AG08395 (cell line): Measurements from ENCODE around the gene DCT.

Experiments
- DNase-seq: peaks from one replicate; pipeline ENCODE4 v3.0.0; 2012; ENCODE audit warnings: mixed read lengths, low spot score

The DCT gene

DNA sequence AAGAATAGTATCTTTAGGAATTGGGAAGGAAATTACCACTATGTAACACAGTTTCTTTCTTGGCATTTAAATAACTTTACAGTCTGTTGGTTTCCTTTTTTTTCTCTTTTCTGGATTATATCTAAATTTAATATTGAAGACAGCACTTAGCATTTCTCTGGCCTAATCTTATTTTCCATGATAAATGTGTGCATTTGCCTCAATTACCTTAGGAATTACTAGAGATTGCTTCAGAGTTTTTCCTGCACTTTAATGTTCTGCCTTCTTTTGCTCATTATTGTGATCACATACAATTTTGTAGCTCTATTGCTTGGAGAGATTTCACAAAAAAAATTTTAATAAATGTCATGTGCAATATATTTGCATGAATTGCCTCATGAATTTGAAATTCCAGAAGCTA, 25.1 kb downstream of the DCT start:
- DNase-seq: no peak

DNA sequence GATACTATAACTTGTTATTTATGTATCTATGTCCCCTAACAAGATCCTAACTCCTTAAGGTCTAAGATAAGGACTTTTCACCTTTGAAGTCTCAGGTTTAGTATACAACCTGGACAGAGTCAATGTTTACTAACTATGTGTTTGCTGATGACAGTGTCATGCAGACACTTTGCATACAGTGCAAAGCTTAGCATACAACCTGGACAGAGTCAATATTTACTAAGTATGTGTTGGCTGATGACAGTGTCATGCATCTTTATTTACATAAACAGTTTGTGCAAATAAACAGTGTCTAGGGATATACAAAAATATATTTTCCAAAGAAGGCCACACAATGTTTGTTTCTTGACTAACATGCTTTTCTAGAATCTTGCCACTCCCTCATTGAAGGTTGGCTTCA, 34.7 kb downstream of the DCT start:
- DNase-seq: no peak

DNA sequence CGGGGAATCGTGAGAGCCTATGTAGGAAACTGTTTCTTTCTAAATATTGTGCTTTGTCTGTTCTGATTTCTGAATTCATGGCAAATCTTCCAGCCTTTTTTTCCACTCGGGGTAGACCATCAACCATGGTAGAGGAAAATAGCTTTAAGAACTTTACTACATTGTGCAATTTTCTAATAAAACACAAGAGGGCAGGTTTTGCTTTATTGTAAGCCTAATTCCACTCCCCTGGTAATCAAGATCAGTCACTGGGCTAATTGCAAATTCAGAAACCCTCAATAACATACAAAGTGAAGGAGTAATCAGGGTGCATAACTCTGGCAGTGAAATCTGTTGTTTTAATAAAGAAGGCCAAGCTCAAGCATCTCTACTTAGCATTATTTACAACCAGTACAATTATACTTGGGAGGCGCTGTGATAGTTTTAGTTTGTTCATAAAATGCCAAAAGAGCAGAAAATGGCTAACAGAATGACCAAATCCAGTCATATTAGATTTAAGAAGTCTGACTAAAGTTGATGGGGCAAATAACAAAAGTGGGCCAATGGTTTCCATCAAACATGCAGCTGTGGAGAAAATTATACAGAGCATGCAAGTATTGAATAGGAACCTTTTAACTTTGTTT, 43.8 kb downstream of the DCT start:
- peak; percentile 58 for DNase-seq

DNA sequence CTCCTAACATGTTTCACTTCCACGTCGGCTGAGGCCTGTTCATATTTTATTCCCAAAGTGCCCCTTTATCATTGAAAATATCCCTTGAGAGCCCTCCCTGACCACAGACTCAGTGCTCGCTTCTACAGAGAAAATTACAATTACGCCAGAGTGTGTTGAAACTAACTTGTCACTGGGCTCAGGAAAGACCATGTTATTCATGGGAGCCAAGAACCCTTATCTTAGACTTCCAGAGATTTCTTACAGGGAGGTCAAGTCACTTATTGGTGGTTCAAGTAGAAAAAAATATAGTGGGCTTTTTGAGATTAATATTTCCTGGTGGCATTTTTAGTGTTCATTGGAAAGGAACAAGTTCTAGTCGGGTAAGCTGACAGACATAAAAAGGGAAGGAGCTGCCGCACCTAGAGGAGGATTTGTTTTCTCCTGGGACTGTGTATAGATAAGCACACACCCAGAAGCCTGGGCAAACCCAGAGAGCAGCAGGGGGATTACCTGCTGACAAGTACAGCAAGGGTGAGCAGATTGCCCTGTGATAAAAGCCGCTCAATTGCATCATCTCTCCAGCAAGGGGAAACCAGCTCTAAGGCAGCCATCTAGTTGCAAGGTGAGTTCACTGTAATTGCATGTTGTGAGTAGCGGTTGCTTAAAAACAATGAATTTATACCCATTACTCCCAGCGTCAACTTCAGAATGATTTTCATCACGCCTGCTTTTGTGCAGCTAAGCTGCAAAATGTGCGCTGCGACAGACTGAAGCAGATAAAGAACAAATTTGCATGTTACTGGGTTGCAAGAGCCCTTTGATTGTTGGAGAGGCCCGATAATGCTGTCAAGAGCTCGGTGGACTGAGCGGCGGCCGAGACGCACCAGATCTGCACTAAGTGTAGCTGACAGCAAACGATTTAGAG, 46.2 kb downstream of the DCT start:
- no peak for DNase-seq

DNA sequence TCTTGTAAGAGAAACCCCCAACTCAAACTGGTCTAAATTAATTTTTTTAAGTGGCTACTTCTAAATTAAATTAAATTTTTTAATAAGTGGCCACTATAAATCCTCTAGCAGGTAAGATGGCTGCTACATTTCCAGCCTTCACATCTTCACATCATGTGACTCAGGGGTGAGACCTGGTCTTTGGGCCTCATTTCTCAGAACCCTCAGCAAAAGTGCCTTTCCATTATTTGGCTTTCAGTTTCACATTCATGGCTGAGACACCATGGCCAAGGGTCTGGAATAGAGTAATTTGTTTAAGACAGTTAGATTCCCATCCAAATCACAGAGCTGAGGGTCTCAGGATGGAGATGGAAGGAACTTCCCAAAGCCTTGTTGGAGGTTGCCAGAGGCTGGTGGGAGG, 47.5 kb downstream of the DCT start:
- no peak for DNase-seq

DNA sequence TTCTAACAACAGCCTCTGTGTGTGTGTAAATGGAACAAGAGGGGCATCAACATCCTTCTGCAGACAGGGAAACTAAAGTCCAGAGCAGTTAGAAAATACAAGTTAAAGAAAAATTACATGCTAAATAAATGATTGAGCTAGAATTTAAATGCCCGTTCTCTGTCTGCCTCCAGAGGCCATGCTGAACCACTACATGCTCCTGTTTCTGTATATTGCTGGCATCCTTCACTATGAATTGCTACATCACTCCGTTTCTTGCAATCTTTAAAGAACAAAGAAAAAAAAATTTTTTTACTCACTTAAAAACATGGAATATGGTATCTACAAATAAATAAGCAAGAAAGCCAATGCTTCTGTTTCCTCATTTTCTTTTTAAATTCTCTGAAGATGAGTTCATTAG, 47.9 kb downstream of the DCT start:
- DNase-seq: peak; percentile 22

DNA sequence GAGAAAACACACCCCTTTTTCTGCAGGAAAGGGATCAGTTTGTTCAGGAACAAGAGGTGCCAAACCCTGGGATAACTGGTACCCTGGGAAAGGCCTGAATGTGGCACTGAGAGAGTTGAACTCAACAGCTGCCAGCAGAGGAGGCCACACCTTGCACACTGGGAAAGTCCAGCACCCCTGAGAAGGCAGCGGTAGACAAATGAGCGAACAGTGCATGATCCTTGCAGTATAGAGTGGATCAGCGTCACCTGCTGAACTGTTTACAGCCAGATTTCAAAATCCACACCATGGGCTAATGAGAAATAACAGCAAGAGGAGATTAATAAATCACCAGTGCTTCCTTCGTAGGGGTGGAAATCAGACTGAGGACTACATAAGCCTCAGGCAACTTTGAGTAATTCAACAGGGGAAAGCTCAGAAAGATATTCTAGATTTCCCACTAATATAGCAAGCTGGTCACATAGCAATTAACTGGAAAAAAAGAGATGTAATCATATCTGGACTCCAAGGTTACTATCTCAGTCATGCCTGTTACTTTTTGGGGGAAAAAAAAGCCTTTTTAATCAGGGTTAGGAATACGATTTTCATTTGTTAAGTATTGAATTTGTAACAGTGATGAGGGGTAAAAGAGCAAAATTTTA, 52.0 kb downstream of the DCT start:
- DNase-seq: no peak

DNA sequence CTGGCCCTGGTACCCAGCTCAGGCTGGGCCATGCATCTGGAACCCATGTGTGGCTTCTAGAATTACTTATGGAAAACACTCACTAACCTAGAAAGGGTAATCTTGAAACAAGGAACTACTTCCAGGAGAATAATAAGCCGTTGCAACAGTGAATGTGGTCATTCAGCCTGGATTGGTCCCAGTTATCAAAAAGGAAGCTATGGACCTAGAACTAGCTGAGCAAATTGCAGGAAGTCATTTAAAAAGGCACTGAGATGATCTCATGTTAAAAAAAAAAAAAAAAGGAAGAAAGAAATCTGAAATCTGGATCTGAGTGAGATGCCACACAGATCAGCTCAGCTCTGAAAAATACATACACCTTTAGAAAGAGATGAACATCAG, 59.6 kb downstream of the DCT start:
- no peak for DNase-seq

DNA sequence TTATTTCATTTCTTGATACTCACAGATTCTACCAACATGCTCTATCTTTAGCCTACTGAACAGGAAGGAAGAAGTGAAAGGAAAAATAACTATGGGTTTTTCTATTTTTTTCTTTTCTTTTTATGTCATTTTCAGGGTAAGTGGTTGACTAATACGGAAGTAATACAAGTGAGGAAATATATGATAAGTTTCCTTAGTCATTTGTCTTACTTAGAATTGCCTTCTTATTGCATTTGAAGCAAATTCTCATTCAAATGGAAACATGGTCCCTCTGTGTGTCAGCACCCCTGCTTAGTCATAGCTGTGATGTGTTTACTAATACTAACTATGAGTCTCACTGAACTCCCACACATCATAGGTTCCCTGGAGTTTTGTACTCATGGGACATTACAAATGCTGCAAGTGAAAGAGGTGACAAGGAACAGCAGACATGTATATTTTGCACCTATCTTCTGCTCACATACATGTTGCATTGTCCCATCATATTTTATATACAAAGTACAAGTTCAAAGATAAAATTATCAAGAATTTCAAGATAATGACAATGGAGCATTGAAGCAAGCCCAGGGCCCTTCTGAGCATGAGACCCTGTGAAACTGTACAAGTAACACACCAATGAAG, 60.1 kb downstream of the DCT start:
- peak; percentile 21 for DNase-seq

DNA sequence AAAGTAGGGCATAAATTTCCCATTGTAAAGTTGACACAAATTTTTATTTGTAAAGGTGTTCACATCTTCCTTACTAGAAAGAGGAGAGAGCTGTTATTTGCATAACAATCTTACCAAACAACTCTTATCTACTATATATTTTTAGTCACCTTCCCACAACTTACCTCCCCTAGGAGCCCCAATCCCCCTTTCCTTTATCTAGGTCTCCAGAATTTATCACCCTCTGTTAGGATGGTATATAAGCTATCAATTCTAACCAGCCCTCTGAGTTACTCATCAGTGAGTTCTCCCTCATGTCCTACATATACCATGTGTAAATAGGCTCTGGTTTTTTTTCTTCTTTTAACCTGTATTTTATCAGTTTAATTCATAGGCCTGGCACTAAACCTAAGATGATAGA, 62.2 kb downstream of the DCT start:
- DNase-seq: no peak

DNA sequence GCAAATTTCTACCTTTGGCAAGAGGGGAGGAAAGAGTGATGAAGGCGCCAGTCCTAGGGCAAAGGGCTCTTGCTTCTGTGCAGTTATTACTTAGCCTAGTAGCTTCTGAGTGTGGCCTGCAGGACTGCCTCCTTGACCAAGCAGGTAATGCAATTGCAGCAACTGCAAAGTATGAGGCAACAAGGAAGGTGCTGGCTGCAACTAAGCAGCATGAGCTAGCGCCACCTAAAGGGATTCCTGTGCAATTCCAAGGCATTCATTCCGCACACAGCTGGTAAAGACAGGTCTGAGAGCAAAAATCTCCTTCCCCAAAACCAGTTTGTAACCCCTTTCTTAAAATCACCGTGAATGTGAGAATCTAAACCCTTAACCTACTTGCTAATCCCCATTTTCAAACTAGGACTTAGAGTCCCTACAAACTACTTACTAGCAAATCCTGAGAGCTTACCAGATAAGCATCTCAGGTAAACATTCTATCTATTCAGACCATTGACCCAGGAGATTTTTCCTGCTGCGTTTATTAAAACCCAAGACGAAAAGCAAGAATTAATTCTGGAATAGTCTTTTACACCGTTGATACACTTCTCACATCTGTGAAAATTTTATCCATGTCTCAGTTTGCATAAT, 62.9 kb downstream of the DCT start:
- no peak for DNase-seq

DNA sequence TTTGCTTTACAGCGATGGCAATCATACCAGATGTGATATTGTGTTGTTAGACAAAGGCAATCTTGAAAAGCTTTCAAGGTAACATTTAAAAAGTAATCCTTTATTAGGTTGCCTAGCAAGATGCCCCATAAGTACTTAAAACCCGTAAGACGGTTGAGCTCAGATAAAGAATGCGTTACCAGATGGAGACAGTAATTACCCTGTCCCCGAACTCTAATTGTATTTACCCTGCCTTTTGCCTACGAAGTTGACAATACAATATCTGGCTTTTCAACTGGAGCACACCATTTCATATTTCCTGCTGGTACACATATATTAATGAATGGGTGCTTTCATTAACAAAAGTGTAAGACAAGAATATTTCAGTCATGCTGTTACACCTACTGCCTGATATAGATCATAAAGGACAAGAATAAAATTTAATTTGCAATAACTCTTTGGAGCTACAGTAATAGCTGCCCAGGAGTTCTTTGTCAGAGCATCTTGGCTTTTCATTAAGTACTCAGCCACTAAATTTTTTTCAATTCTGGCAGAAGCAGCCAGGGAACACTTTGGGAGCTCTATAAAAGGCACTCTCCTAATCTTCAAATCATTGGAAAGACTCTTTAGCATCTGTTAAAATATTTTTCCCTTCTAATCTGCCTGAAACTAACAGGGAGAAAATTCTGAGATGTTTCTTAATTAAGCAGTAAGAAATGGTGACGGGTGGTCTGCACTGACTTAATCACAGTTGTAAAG, 63.8 kb downstream of the DCT start:
- no peak for DNase-seq

DNA sequence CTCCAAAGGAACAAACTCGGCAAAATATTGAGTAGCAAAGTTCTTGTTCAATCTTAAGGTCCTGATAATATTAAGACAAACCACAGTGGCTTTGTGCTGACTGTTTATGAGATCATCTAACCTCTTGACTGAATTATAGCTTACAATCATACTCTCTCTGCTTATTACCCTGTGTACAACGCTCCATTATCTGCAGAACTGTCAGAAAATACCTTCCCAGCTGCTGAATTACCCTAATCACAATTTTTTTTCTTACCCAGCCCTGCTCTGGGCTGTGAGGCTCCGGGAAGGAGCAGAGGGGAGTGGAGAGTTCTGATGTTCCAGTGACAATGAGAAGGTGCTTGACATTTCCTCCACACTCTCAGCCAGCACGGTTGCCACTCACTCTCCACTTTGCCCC, 64.8 kb downstream of the DCT start:
- DNase-seq: no peak

DNA sequence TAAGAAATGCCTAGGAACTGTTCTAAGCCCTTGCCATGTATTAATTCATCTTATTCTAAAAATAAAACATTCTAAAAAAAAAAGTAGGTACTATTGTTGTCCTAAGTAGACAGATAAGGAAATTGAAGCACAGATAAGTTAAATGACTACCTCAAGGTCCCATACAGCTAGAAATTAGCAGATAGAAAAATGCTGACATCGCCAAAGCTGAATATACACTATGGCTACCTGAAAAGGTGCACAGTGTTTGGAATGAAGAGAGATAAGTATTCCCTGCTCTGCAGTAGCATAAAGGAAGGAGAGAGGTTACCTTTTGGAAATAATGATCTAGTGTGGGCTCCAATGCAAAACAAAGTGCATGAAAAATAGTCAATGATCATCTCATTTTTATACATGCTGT, 65.3 kb downstream of the DCT start:
- no peak for DNase-seq

DNA sequence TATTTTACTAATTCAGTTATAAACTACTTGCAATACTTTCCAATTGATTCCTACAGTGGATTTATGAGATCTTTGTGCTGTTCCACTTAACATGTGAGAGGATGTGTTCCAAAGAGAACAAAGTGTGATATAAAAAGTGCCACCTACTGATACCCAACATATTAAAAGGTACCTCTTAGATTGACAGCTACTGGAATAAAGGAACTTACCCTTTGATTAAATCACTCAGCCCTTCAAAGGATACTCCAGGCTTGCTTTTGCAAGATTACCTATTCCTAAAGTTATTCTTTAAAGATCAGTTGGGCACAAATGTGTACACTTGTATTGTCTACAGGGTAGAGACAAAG, 65.9 kb downstream of the DCT start:
- no peak for DNase-seq

DNA sequence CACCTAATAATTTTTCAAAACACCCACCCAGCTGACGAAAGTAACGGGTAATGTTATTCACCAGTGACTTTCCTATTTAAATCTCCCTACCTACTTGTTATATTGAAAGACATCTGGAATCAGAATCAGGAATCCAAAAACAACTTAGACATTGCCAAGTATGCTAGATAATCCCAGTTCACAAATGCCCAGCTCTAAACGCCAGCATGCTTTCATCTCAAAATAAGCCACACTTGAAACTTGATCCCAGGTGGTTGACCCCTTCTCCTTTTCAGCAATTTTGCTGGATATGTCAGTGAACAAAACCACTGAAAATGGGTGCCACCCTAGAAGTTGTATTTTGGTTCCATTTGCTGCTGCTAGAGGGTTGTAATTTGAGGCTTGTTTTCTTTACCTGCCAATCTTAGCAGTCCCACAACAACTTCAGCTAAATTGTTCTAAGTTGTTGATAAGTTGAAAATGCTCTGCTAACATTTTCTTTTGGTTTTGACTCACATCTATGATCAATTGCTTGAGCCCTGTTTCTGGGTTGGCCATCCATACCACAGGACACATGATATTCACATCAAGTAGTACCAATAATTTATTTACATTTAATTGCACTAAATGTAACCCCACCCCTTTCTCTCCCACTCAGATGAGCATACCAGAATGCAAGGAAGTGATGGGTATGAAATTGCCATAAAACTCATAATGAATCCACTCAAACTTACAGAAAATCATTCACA, 66.4 kb downstream of the DCT start:
- no peak for DNase-seq

DNA sequence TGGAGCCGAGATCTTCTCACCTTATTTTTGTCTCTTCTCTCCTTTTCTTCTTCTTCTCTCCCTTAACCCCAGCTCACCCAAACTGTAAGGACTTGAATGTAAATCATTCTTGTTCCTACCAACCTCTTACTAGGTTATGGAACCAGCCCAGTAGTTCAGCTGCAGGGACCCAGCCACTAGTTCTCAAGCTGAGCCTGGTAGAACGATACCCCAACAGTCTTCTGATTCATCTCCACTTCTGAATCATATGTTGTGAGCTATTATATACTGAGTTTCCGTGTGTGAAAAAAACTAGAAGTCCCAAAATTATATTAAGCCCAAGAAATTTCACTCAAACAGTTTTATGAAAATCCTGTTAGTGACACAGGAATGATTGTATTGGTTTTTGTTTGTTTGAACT, 67.7 kb downstream of the DCT start:
- no peak for DNase-seq

DNA sequence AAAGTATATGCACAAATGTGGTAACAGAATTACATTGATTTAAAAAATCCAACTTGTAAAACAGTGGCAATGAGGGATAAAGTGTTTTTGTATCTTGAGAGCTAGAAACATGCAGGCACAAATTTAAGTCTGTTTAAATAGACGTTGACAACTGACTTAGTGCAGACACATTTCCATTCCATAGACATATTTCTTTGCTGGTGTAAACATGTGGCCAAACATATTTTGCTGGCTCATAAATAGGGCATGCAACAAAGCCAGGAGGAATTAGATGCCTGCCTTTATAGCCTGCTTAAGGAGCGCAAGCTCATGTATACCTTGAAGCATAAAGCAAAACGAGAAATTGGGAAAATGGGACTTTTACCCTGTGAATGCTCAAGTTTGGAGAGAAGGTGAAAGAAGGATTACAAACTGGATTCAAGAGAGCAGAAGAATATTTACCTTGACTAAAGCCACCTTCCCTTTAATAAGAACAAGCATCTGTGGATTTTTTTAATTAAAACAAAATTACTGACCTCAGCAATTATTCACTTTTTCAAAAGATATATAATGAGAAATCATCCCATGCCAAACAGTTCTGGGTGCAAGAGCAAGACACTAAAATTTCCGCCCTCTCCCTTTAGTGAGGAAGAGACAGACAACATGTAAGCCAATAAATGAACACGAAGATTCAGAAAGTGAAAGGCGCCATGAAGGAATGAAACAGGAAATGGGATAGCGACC, 71.0 kb downstream of the DCT start:
- DNase-seq: no peak

DNA sequence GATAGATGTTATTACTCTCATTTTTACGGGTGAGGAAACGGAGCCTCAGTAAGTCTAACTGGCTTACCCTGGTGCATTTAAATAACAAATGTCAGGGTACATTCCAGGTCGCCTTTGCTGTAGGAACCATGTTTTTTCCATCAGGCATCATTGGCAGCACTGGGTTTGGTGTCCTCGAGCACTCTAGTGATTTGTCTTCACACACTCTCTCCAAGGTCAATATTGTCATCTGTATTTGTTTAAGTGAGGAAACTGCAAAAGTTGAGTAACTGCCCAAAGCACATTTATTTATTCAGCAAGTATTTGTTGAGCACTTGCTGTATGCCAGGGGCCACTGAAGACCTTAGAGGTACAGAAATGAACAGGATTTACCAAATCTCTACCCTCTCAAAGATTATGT, 78.6 kb downstream of the DCT start:
- DNase-seq: no peak

DNA sequence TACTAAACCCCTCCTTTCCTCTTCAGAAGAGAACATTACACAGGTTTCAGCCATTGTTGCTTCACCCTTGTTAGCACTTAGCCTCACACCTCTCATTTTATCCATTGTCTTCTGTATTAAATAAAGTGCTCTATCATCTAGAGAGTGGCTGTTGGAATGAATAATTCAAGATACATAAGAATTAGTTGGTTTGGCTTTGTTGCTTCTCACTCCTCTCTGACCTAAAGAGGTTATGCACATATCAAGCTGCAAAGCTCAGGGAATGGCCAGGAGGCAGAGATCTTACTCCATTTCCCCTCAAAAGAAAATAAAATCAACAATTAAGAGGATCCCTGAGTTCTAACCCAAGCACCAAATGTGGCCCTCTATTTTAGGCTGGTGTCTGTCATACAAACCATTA, 79.7 kb downstream of the DCT start:
- DNase-seq: no peak
